Body of pancreas (tissue), 4 donors: Measurements from ENCODE around the gene IL1RAPL1.

Experiments used
- CTCF ChIP-seq, 7 experiments: fragments of 450-650 bp in 4 of 7; fragments of 200-600 bp in 3 of 7; sonication (generic) in 3 of 7; IDR thresholded peaks; one replicate each; pipeline ENCODE4 v1.5.1; 2016 to 2019; ENCODE audit warnings: antibody characterized with exemption in 7 of 7
- POLR2A ChIP-seq, 3 donors: fragments of 450-650 bp; IDR thresholded peaks; one replicate each; pipeline ENCODE4 v1.6.1; 2016; ENCODE audit warnings: antibody characterized with exemption in 3 of 3, mild to moderate bottlenecking in 2 of 3

GRCh38 chrX:29922607-29923006 is 1335.4 kb downstream of the IL1RAPL1 start:
- TF ChIP-seq CTCF (IDR thresholded peaks at IDR 0.05) (no peak), POLR2A (IDR thresholded peaks at IDR 0.05) (no peak)
